Aorta (tissue), 5 donors: ENCODE measurements around the gene POLE2. TPM values are rescaled to one million over a fixed set of nuclear protein-coding genes. Genes with fewer than 3 reads are reported as not detected.
"Not testable (repeated sequence)": the region's sequence is repeated elsewhere in the genome, so short reads cannot be mapped to it uniquely, and the experiment has no call there.

Experiments used
- ATAC-seq: fragments of 200-7000 bp; cut with Tn5 transposase; one replicate; pipeline ENCODE4 v1.9.1; 2022; ENCODE audit warnings: moderate library complexity; ENCODE audit not compliant: low FRiP score
- DNase-seq, 2 donors: peaks; one replicate each; pipeline ENCODE4 v3.0.0-alpha.2; 2020
- H3K27ac ChIP-seq, 2 donors: one replicate each; pipeline ENCODE4 v1.5.1; 2013; ENCODE audit warnings: low read length in 2 of 2, mild to moderate bottlenecking in 2 of 2, moderate library complexity in 2 of 2, control low read depth in 1 of 2, inconsistent platforms in 1 of 2, low read depth in 1 of 2
- H3K27me3 ChIP-seq, 2 donors: one replicate each; pipeline ENCODE4 v1.6.1; 2013; ENCODE audit warnings: control low read depth in 1 of 2, low read length in 1 of 2, mild to moderate bottlenecking in 1 of 2, moderate library complexity in 1 of 2; ENCODE audit not compliant: insufficient read depth in 2 of 2, control insufficient read depth in 1 of 2
- H3K36me3 ChIP-seq, 2 donors: one replicate each; pipeline ENCODE4 v1.6.1; 2013; ENCODE audit warnings: control low read depth in 1 of 2, low read length in 1 of 2, mild to moderate bottlenecking in 1 of 2; ENCODE audit not compliant: insufficient read depth in 2 of 2, control insufficient read depth in 1 of 2
- H3K4me1 ChIP-seq, 2 donors: one replicate each; pipeline ENCODE4 v1.6.1; 2013; ENCODE audit warnings: low read length in 2 of 2, control low read depth in 1 of 2, mild to moderate bottlenecking in 1 of 2, moderate library complexity in 1 of 2; ENCODE audit not compliant: insufficient read depth in 2 of 2, control insufficient read depth in 1 of 2
- H3K4me3 ChIP-seq, 2 donors: one replicate each; pipeline ENCODE4 v1.5.1; 2013; ENCODE audit warnings: low read length in 2 of 2, control low read depth in 1 of 2, mild to moderate bottlenecking in 1 of 2
- H3K9me3 ChIP-seq: one replicate; pipeline ENCODE4 v1.6.1; 2013; ENCODE audit warnings: mild to moderate bottlenecking, low read length; ENCODE audit not compliant: control insufficient read depth
- WGBS, 2 donors: extraction: QIAGEN DNeasy Blood & Tissue Kit; methylation state at CpG; one replicate each; pipeline ENCODE4 v1.1.7; 2013; 5-methylcytosine and 5-hydroxymethylcytosine counted together
- intact Hi-C, 2 donors: fragments of 100-400 bp; cut with DNase I; formaldehyde crosslinking; loops; one replicate each; pipeline versions ENCODE4 v1.14.2 to v1.15.0; 2022
- polyA plus RNA-seq, 2 donors: library from polyadenylated mRNA; stranded (reverse); fragments of 200-250 nt; gene quantifications; one replicate each; pipeline ENCODE4 v1.2.3, GENCODE V29; 2013
- total RNA-seq, 2 donors: library from RNA; stranded (reverse); fragmentation: NEBNext Ultra II Directional; extraction: Animal tissue kit (Norgen Biotek cat#: 25700); gene quantifications; one replicate each; pipeline ENCODE4 v1.2.1, GENCODE V29; 2021
- donor health status: healthy with polysubstance abuse.
- donor health status: Bipolar disorder and iron deficiency.
- donor health status: DM: no; HTN: no; CAD: no.
- donor health status: DM: no; HTN: no; CAD: no.
- donor health status: DM: yes; HTN: yes; CAD: no.

The POLE2 gene
- total and polyA plus RNA-seq, 4 donors = 1.2 to 13.6 (median 4.3) TPM

DNA sequence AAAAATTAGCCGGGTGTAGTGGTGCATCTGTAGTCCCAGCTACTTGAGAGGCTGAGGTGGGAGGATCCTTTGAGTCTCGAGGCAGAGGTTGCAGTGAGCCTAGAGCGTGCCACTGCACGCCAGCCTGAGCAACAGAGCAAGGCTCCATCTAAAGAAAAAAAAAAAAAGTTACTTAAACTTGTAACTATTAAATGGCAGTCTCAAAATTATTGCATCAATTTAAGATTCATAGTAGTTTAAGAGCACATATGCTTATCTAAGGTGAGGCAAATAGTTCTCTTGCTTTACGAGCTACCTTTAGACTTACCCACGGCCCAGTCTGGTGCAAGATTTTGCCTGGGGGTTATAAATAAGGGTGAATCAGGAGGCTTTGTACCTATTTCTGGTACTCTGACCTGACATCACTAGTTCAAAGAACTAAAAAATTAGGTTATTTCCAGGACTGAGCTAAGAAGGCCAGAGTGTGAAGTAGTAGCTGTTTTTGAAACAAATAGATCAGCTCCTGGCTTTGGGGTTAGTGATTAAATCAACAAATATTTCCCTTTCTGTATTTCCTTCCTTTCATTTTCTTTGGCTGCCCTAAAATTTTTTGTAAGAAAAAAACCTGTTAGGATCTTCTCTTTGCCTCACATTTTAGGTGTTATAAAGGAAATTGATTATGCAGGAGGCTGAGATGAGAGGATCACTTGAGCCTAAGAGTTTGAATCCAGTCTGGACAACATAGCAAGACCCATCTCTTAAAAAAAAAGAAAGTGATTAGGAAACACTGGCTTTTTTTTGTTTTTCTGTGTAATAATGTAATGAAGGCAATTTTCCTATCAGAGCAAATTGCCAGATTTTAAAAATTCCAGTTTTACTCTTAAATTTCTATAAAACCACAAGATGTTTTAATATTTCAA is 63.8 kb downstream of the POLE2 start:
- no peaks in the 10 kb centered on the region for H3K9me3 ChIP-seq
- H3K27ac ChIP-seq = no peak overlapping the region
- H3K4me3 ChIP-seq = no peak overlapping the region
- DNase-seq (no peak), ATAC-seq (no peak)
- WGBS, 2 donors = 79% methylated on average over 6 of the region's 6 CpGs
- H3K36me3 ChIP-seq = no peaks in the 10 kb centered on the region
- no peaks in the 10 kb centered on the region for H3K27me3 ChIP-seq
- peaks cover 0 to 4% of the 10 kb centered on the region in 2 donors for H3K4me1 ChIP-seq
- intact Hi-C loops = no loop called here

DNA sequence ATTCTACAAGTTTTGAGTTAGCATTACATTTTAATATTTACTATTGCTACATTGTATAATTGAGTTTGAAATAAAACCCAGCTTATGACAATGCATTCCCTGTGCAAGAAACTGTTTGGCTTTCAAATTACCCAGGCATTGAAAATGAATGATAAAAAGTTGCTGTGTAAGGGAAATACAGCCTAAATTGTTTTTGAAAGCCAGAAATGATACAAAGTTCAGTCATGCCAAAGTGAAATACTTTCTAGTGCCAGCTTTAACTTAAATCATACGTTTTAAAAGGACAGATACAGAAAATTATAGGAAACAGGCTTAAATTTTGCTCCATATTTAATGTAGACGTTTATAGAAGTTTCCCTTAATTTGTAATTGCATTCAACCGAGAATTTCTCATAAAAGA is 64.6 kb downstream of the POLE2 start:
- H3K9me3 ChIP-seq = no peaks in the 10 kb centered on the region
- no peaks in the 10 kb centered on the region for H3K27me3 ChIP-seq
- no peaks in the 10 kb centered on the region for H3K36me3 ChIP-seq
- no peak for ATAC-seq
- DNase-seq = no peak
- no peak overlapping the region for H3K4me3 ChIP-seq
- peaks cover 0 to 4% of the 10 kb centered on the region in 2 donors for H3K4me1 ChIP-seq
- H3K27ac ChIP-seq = no peak overlapping the region
- WGBS, 2 donors = 45 to 48% methylated on average over 3 of the region's 3 CpGs
- intact Hi-C loops = no loop called here

DNA sequence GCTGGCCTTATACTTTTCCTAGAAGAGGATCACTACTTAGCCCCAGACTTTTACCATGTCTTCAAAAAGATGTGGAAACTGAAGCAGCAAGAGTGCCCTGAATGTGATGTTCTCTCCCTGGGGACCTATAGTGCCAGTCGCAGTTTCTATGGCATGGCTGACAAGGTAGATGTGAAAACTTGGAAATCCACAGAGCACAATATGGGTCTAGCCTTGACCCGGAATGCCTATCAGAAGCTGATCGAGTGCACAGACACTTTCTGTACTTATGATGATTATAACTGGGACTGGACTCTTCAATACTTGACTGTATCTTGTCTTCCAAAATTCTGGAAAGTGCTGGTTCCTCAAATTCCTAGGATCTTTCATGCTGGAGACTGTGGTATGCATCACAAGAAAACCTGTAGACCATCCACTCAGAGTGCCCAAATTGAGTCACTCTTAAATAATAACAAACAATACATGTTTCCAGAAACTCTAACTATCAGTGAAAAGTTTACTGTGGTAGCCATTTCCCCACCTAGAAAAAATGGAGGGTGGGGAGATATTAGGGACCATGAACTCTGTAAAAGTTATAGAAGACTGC is 65.9 kb downstream of the POLE2 start:
- Histone ChIP-seq H3K27ac (no peak overlapping the region), H3K4me3 (peak overlapping the region; percentile 38 to 90), H3K36me3 (peaks cover 0 to 2% of the 10 kb centered on the region in 2 donors), H3K4me1 (peaks cover 0 to 4% of the 10 kb centered on the region in 2 donors), H3K27me3 (no peaks in the 10 kb centered on the region), H3K9me3 (no peaks in the 10 kb centered on the region)
- WGBS, 2 donors = 40 to 55% methylated on average over 3 of the region's 3 CpGs
- intact Hi-C loops = no loop called here
- DNase-seq (no peak), ATAC-seq (no peak)

DNA sequence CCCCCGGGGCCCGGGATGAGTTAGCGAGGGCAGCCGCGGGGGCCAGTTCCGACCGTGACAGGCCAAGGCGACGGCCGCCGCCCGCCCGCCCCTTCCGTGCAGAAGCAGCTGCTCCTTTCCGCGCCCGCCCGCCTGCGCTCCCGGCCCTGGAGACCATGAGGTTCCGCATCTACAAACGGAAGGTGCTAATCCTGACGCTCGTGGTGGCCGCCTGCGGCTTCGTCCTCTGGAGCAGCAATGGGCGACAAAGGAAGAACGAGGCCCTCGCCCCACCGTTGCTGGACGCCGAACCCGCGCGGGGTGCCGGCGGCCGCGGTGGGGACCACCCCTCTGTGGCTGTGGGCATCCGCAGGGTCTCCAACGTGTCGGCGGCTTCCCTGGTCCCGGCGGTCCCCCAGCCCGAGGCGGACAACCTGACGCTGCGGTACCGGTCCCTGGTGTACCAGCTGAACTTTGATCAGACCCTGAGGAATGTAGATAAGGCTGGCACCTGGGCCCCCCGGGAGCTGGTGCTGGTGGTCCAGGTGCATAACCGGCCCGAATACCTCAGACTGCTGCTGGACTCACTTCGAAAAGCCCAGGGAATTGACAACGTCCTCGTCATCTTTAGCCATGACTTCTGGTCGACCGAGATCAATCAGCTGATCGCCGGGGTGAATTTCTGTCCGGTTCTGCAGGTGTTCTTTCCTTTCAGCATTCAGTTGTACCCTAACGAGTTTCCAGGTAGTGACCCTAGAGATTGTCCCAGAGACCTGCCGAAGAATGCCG is 66.7 kb downstream of the POLE2 start:
- peak overlapping the region; percentile 24 to 76 for H3K27ac ChIP-seq
- DNase-seq (peak; percentile 91 to 94), ATAC-seq (peak; percentile 82)
- 2 to 3% methylated on average over 64 to 65 of the region's 65 CpGs for WGBS, 2 donors
- H3K4me3 ChIP-seq = peak overlapping the region; percentile 38 to 90
- no peaks in the 10 kb centered on the region for H3K9me3 ChIP-seq
- H3K27me3 ChIP-seq = no peaks in the 10 kb centered on the region
- intact Hi-C loops = no loop called here
- H3K4me1 ChIP-seq = peaks cover 0 to 4% of the 10 kb centered on the region in 2 donors
- peaks cover 0 to 2% of the 10 kb centered on the region in 2 donors for H3K36me3 ChIP-seq

GRCh38 chr14:49620182-49621113 is 67.6 kb downstream of the POLE2 start, which contains the start of the genes MGAT2 and RPL36AL:
Gene MGAT2, plus strand, starts transcription at chr14:49620799. Its CDS starts 470 bp downstream, at chr14:49621269.
Gene RPL36AL, minus strand, starts transcription at chr14:49620626. Its CDS starts 1,522 bp downstream, at chr14:49619104.
- peaks cover 0 to 2% of the 10 kb centered on the region in 2 donors for H3K36me3 ChIP-seq
- peak within 1 kb of the TSS; percentile 75 to 90 for H3K4me3 ChIP-seq
- no peaks in the 10 kb centered on the region for H3K27me3 ChIP-seq
- WGBS, 2 donors = 0 to 1% methylated on average over 76 to 85 of the region's 85 CpGs
- peak within 1 kb of the TSS; percentile 71 to 94 for H3K27ac ChIP-seq
- DNase-seq = peak; percentile 99 to 100
- intact Hi-C loops = no loop called here
- no peaks in the 10 kb centered on the region for H3K9me3 ChIP-seq
- peak; percentile 100 for ATAC-seq
- peaks cover 0 to 4% of the 10 kb centered on the region in 2 donors for H3K4me1 ChIP-seq

GRCh38 chr14:49619730-49620129 is 68.3 kb downstream of the POLE2 start:
- intact Hi-C loops = no loop called here
- Histone ChIP-seq H3K9me3 (no peaks in the 10 kb centered on the region), H3K4me3 (peak overlapping the region; percentile 75 to 90), H3K4me1 (peaks cover 0 to 4% of the 10 kb centered on the region in 2 donors), H3K36me3 (peaks cover 0 to 2% of the 10 kb centered on the region in 2 donors), H3K27ac (peak overlapping the region; percentile 71 to 94), H3K27me3 (no peaks in the 10 kb centered on the region)
- DNase-seq (no peak), ATAC-seq (no peak)
- WGBS, 2 donors = 0 to 1% methylated on average over 11 of the region's 11 CpGs

- H3K4me1 ChIP-seq, H3K9me3 ChIP-seq, H3K27me3 ChIP-seq, H3K27ac ChIP-seq, DNase-seq, intact Hi-C loops, H3K36me3 ChIP-seq, ATAC-seq: not testable (repeated sequence)
- 64 to 74% methylated on average over 19 of the region's 19 CpGs for WGBS, 2 donors
- H3K4me3 ChIP-seq = peak overlapping the region; percentile 75 to 90
Measured at GRCh38 chr14:49619273-49619672, 68.7 kb downstream of the POLE2 start.
